HUES48 (cell line): ENCODE measurements around the gene MAD2L1.
"Not testable (repeated sequence)": the region's sequence is repeated elsewhere in the genome, so short reads cannot be mapped to it uniquely, and the experiment has no call there.

Experiments
- H3K27ac ChIP-seq: one replicate; pipeline ENCODE4 v1.7.0; 2013; ENCODE audit warnings: low read depth, low read length, inconsistent platforms
- H3K27me3 ChIP-seq: 2 replicates; pipeline ENCODE4 v1.6.1; 2013; ENCODE audit warnings: mild to moderate bottlenecking, low read length; ENCODE audit not compliant: control insufficient read depth, insufficient read depth
- H3K36me3 ChIP-seq: 2 replicates; pipeline ENCODE4 v1.6.1; 2013; ENCODE audit warnings: low read length; ENCODE audit not compliant: control insufficient read depth, insufficient read depth
- H3K4me1 ChIP-seq: 2 replicates; pipeline ENCODE4 v1.6.1; 2013; ENCODE audit warnings: mild to moderate bottlenecking, low read length; ENCODE audit not compliant: control insufficient read depth, insufficient read depth
- H3K4me3 ChIP-seq: 2 replicates; pipeline ENCODE4 v1.5.1; 2013; ENCODE audit warnings: mild to moderate bottlenecking, low read depth, low read length
- H3K9ac ChIP-seq: 2 replicates; pipeline ENCODE4 v1.6.1; 2013; ENCODE audit warnings: mild to moderate bottlenecking, low read depth, low read length, moderate library complexity
- H3K9me3 ChIP-seq: 2 replicates; pipeline ENCODE4 v1.6.1; 2013; ENCODE audit warnings: low read length; ENCODE audit not compliant: control insufficient read depth, insufficient read depth

Gene MAD2L1

DNA sequence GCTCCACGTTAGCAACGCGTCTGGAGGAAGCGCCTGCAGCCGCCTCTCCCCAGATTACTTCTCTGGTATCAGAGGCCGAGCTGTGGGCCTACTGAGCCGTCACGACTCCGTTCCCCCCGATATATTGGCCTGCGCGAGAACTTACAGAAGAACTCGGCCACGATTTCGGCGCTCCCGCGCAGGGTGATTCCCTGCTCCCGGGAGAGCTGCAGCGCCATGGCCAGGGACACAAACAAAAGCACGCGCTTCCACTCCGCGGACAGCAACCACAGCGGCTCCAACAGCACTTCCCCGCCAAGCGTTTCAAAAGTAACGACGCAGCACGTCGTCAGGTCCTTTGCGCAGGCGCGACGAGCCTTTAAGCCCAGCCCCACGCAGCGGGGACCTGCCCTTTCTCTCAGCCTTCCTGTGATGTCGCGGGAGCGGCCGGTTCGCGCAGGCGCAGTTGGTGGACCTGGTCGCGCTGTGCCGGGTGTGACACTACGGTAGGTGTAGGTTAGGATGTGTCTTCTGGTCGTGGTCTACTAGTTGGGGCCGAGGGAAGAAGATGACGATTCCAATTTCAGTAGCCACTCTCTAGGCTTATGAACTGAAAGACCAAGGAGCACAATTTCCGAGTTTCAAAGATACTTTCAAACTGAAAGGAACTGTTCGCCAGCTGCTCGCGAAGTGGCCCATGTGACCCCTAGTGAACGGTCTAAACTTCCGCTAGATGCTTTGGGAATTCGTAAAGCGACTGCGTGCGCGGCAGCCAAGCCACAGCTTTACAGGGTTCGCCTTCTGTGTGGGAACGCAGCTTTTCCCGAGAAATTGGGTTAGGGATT, at the start of gene MAD2L1:
Gene MAD2L1, minus strand, starts transcription at position 332 of the 824 bp plus-strand sequence. Its CDS starts 114 bp downstream, at position 218.
- Histone ChIP-seq H3K9ac (peak within 1 kb of the TSS; percentile 96), H3K27me3 (no peaks in the 10 kb centered on the region), H3K36me3 (peaks cover 36% of the 10 kb centered on the region), H3K4me1 (peaks cover 40% of the 10 kb centered on the region), H3K9me3 (no peaks in the 10 kb centered on the region), H3K4me3 (peak within 1 kb of the TSS; percentile 98), H3K27ac (peak within 1 kb of the TSS; percentile 97)

DNA sequence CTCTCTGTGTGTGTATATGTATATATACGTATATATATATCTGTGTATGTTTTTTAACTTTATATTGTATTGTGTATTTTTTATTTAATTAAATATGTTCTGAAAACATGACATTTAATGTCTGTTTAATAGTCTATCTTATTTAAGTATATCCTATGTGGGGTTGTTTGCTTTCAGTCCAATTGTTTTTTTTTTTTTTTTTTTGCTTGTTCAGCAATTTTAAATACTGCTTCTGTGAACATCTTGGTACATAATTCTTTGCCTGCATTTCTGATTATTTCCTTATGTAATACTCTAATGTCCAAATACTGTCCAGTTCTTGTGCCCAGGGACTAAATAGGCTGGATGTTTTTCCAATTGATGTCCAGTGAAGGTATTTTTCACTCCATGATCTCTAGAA, 45.1 kb upstream of the MAD2L1 start:
- H3K4me1 ChIP-seq = no peaks in the 10 kb centered on the region
- H3K9ac ChIP-seq = no peak overlapping the region

DNA sequence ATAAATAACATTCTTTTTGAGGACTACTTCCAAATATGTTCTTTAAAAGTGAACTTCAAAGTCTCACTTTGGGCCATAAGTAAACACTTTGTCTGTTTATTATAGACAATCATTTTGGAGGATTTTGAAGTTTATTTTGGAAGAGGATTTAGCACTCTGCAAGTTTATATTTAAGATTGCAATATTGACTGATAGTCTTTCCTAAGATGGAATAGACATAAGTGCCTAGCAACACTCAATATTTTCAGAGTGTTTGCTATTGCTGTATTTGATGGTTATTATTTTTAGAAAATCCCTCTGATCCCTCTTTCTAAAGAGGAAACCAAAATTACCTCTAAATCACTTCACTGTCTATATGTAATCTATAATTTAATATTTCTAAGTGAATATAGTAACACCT, 42.8 kb upstream of the MAD2L1 start:
- Histone ChIP-seq H3K27me3 (no peaks in the 10 kb centered on the region), H3K4me3 (no peak overlapping the region), H3K4me1 (no peaks in the 10 kb centered on the region), H3K36me3 (no peaks in the 10 kb centered on the region), H3K27ac (no peak overlapping the region), H3K9me3 (no peaks in the 10 kb centered on the region), H3K9ac (no peak overlapping the region)

More for the DNA sequence above, 45.1 kb upstream of the MAD2L1 start:
- Histone ChIP-seq H3K36me3 (no peaks in the 10 kb centered on the region), H3K9me3 (no peaks in the 10 kb centered on the region), H3K27me3 (no peaks in the 10 kb centered on the region), H3K27ac (no peak overlapping the region), H3K4me3 (no peak overlapping the region)

DNA sequence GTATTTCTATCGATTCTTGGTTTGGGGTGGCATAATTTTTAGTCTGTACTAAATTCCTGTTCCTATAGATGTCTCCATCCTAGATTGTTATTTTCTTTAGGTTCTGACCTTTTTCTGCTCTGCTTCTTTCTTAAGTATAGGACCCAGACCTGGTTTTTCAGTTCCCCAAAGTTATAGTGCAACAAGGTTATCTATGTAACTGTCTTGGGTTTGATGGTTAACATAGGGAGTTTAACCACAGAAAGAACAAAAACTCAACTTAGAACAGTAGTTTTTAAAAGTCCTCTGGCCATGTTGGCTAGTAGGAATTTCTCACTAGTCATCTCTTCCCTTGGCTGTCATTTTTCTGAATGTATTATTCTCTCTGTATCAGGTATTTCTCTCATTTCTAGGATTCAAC, 38.8 kb upstream of the MAD2L1 start:
- H3K9me3 ChIP-seq = no peaks in the 10 kb centered on the region
- no peak overlapping the region for H3K27ac ChIP-seq
- no peaks in the 10 kb centered on the region for H3K27me3 ChIP-seq
- no peaks in the 10 kb centered on the region for H3K36me3 ChIP-seq
- H3K4me1 ChIP-seq = no peaks in the 10 kb centered on the region
- H3K9ac ChIP-seq = no peak overlapping the region
- no peak overlapping the region for H3K4me3 ChIP-seq

DNA sequence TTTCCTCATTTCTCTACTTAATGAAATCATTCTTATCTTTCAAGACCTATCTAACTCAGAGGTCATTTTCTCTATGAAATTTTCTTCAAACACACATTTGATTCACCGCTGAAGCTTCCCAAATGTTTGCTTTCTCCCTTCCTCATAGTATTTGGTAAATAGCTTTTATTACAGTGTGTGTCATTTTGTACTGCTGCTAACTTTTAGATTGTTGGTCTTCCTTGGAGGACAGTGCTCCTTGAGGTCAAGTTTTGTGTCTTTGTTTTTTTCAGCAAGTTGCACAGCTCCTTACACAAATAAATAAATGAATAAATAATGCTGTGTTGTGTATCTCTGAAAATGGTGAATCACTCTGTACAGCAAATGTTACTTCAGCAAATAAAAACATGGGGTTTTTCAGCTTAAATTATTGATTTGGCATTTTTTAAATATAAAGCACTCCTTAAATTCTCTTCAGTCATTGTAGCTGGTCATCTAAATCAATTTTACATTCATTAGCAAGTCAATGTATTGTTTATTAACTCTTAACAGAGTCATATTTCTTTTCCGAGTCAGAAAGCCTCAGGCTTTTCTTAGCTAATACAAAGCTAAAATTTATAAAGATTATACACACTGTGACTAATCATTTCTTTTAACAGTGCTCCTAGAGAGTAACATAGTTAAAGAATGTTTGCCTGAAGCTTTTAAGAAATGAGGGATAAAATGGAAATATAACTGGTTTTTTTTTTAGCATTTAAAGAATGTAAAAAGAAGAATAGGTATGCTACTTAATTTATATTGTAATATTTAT, 30.1 kb upstream of the MAD2L1 start:
- no peak overlapping the region for H3K4me3 ChIP-seq
- no peaks in the 10 kb centered on the region for H3K27me3 ChIP-seq
- no peak overlapping the region for H3K9ac ChIP-seq
- no peaks in the 10 kb centered on the region for H3K9me3 ChIP-seq
- no peaks in the 10 kb centered on the region for H3K36me3 ChIP-seq
- H3K27ac ChIP-seq = no peak overlapping the region
- H3K4me1 ChIP-seq = peaks cover 5% of the 10 kb centered on the region; the same call in 1 of the 2 replicates

DNA sequence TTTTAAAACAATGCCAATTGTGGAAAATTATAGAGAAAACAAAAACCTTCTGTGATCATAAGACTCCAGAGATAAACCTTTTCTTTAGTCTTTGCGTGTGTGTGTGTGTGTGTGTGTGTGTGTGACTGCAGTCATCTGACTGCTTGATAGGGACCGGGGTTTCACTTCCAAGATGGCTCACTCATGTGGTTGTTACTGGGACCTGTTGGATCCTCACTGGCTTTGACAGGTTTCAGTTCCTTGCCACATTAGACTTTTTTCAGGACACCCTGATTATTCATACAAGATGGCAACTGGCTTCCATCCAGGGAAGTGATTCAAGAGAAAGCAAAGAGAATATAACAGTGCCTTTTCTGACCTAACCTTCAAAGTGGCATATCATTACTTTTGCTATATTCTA, 21.9 kb upstream of the MAD2L1 start:
- H3K36me3 ChIP-seq = no peaks in the 10 kb centered on the region
- H3K9ac ChIP-seq = no peak overlapping the region
- H3K4me3 ChIP-seq = no peak overlapping the region
- H3K9me3 ChIP-seq = peaks cover 8% of the 10 kb centered on the region; the same call in 1 of the 2 replicates
- H3K27ac ChIP-seq = no peak overlapping the region
- H3K4me1 ChIP-seq = peaks cover 8% of the 10 kb centered on the region; the same call in 1 of the 2 replicates
- H3K27me3 ChIP-seq = no peaks in the 10 kb centered on the region

DNA sequence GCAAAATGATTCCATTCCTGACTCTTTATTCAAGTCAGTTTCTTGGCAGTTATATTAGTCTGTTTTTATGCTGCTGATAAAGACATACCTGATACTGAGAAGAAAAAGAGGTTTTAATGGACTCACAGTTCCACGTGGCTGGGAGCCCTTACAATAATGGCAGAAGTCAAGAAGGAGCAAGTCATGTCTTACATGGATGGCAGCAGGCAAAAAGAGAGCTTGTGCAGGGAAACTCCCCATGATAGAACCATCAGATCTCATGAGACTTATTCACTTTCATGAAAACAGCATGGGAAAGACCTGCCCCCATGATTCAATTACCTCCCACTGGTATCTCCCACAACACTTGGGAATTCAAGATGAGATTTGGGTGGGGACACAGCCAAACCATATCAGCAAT, 21.4 kb upstream of the MAD2L1 start:
- not testable (repeated sequence) for H3K9me3 ChIP-seq, H3K27me3 ChIP-seq, H3K27ac ChIP-seq, H3K9ac ChIP-seq, H3K36me3 ChIP-seq, H3K4me3 ChIP-seq
- H3K4me1 ChIP-seq = peaks cover 13% of the 10 kb centered on the region; the same call in 1 of the 2 replicates

DNA sequence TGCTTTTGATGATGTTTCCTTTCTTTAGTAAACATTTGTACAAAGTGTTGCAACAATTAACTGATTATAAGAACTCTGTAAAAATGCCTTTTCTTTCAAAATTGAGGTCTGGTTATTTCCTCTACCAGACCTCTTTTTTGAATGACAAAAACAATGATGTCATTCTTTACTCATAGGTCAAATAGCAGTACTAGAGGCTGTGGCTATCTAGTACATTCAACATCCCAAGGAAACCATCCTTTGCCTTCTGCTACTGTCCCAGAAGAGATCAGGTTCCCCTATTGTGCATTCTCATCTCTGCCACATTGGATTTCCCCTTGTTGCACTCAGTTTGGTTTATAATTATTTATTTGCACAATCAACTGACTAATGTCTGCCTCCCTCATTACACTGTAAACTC, 19.1 kb upstream of the MAD2L1 start:
- H3K4me1 ChIP-seq = peaks cover 31% of the 10 kb centered on the region
- H3K4me3 ChIP-seq = no peak overlapping the region
- H3K27me3 ChIP-seq = no peaks in the 10 kb centered on the region
- peaks cover 8% of the 10 kb centered on the region; the same call in 1 of the 2 replicates for H3K9me3 ChIP-seq
- H3K9ac ChIP-seq = no peak overlapping the region
- H3K27ac ChIP-seq = no peak overlapping the region
- H3K36me3 ChIP-seq = no peaks in the 10 kb centered on the region

DNA sequence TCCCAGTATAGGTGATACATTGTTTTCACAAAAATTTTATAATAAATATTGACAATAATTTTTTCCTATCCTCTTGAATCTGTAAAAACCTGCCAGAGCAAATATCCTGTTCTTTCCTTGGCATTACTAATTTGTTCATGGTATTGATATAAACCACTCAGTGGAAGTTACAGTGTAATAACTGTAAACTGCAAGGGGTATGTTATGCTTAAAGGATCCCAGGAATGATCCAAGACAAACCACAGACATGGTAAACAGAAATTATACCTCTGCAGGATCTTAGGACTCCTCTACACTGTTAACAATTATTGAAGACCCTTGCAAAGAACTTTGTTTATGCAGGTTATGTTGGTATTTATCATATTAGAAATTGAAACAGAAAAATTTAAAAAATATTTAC, 17.7 kb upstream of the MAD2L1 start:
- Histone ChIP-seq H3K27ac (no peak overlapping the region), H3K4me3 (no peak overlapping the region), H3K9ac (no peak overlapping the region)

DNA sequence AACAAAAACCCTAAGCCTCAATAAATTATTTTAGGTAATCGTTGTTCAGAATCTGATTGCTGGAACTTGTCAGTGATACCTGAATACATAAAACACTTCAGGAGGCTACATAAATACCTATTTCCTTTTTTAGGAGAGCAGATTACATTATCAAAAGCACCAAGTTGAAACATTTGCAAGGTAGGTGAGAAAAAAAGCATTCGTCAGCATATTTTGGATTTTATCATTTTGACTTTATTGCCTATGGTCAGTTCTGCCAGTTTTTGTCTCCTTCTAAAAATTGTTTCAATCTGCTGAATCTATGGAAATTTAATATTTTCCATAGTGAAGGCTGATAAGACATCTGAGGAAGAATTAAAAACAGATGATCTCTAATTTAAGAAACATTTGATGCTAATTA, 16.5 kb upstream of the MAD2L1 start:
- Histone ChIP-seq H3K4me1 (peaks cover 31% of the 10 kb centered on the region), H3K9ac (no peak overlapping the region), H3K36me3 (no peaks in the 10 kb centered on the region), H3K27me3 (no peaks in the 10 kb centered on the region), H3K9me3 (peaks cover 3% of the 10 kb centered on the region; the same call in 1 of the 2 replicates), H3K4me3 (no peak overlapping the region), H3K27ac (no peak overlapping the region)

More for the DNA sequence above, 17.7 kb upstream of the MAD2L1 start:
- no peaks in the 10 kb centered on the region for H3K36me3 ChIP-seq
- H3K4me1 ChIP-seq = peaks cover 31% of the 10 kb centered on the region
- H3K27me3 ChIP-seq = no peaks in the 10 kb centered on the region
- H3K9me3 ChIP-seq = peaks cover 8% of the 10 kb centered on the region; the same call in 1 of the 2 replicates

DNA sequence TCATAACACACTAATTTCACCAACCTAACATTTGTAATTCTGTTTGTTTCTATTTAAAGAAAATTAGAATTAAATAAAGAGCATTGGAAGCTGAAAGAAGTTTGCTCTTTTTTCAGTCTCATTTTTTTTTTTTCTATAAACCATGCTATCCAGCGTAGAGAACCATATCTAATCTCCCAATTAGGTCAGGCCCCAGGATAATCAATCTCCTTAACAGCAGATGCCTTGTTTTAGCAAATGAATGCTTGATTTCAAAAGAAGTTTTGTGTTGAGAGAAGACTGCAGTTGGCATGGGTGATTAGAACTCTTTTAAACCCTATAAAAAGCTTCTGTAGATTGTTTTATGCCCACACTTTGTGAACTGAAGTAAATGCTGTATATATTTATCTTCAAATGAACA, 15.6 kb upstream of the MAD2L1 start:
- no peak overlapping the region for H3K27ac ChIP-seq
- H3K36me3 ChIP-seq = no peaks in the 10 kb centered on the region
- peaks cover 31% of the 10 kb centered on the region for H3K4me1 ChIP-seq
- H3K9ac ChIP-seq = no peak overlapping the region
- no peaks in the 10 kb centered on the region for H3K9me3 ChIP-seq
- H3K4me3 ChIP-seq = no peak overlapping the region; the same call in 1 of the 2 replicates
- H3K27me3 ChIP-seq = no peaks in the 10 kb centered on the region
